Activated T-cell treated with anti-CD3 and anti-CD28 coated beads for 4 hours (primary cell): ENCODE data around the gene CKAP4.

Experiments
- DNase-seq: peaks from one replicate; pipeline ENCODE4 v3.0.0-alpha.2; 2020

Gene CKAP4

DNA sequence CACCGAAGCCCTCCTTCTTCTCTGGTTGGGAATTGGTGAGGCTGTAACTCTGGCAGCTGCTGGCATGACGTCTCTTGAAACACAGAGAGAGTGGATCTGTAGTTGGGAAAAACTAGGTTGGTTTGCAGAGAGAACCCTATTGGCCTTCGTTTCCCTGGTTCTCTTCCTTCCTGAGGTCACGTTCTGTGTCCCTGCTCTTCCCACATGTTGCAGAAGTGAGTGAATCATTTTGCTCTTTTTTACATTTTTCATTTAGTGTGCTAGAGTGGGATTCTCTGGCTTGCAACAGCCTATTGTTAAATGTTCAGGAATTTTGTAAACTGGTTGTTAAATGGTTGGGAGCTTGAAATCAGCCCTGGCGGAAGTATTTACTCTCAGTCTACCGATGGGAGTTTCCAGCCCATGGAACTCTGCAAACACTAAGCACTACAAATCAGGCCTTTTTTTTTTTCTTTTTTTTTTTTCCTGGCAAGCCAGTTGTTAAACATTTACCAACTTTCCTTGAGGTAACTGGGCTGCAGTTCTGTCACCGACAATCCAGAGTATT, 26.8 kb upstream of the CKAP4 start:
- no peak for DNase-seq

DNA sequence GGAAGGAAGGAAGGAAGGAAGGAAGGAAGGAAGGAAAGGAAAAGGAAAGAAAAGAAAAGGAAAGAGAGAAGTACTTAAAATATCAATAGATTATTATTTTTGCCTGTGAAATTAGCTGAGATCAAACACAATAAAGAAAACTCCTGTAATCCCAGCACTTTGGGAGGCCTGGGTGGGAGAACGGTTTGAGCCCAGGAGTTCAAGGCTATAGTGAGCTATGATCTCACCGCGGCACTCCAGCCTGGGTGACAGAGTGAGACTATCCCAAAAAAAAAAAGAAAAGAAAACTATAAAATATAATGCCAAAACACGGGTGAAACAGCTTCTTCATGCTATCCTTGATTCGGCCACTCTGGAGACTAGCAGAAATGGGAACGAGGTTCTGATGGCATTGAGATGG, 26.2 kb upstream of the CKAP4 start:
- no peak for DNase-seq

DNA sequence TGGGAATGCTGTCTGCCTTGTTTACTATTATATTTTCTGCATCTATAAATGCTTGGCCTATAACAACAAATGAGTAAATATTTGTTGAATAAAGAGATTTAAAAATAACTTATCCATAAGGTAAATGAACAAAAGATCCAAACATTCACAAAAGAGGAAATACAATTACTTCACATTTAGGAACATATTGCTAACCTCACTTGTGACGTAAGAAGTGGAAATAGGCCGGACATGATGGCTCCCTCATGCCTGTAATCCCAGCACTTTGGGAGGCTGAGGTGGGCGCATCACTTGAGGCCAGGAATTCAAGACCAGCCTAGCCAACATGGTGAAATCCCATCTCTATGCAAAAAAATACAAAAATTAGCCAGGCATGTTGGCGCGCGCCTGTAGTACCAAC, 25.7 kb upstream of the CKAP4 start:
- no peak for DNase-seq

GRCh38 chr12:106271575-106272505, 24.0 kb upstream of the CKAP4 start:
- DNase-seq = no peak

DNA sequence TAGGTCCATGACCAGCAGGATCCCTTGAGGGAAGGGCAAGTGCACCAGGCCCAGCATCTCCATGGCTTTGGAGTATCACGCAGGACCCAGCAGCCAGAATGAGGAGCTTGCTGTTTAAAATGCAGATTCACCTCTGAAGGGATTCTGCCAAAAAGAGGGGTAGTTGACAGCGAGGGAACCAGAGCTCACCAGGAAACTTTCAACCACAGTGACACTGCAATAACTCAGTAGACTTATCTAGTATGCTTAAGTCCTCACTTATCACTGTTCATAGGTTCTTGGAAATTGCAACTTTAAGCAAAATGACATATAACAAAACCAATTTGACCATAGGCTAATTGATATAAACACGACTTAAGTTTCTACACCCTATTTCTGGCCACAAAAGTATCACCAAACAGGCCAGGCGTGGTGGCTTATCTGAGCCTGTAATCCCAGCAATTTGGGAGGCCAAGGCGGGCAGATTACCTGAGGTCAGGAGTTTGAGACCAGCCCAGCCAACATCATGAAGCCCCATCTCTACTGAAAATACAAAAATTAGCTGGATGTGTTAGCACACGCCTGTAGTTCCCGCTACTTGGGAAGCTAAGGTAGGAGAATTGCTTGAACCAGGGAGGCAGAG, 21.4 kb upstream of the CKAP4 start:
- DNase-seq = no peak

GRCh38 chr12:106267535-106267934, 19.7 kb upstream of the CKAP4 start:
- DNase-seq = no peak

DNA sequence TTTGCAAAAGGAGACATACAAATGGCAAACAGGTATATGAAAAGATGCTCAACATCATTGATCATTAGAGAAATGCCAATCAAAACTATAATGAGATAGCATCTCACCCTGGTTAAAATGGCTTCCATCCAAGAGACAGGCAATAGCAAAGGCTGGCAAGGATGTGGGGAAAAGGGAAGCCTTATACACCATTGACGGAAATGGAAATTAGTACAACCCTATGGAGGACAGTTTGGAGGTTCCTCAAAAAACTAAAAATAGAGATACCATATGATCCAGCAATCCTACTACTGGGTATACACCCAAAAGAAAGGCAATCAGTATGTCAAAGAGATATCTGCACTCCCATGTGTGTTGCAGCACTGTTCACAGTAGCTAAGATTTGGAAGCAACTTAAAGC, 17.3 kb upstream of the CKAP4 start:
- DNase-seq = no peak

DNA sequence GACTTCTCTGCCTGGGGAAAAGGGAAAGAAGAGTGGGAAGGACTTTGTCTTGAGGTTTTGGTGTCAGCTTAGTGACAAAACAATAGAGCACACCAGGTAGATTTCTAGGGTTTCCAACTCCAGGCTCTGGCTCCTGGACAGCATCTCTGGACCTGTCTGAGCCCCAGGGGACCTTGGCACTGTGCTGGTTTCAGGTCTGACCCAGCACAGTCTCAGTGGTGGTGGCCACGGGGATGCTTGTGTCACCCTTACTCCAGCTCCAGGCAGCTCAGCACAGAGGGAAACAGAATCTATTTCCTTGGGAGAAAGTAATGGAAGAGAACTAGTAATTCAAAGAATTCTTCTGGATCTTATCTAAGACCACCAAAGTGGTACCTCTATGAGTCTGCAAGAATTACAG, 11.1 kb upstream of the CKAP4 start:
- DNase-seq = no peak

GRCh38 chr12:106258226-106258625, 10.4 kb upstream of the CKAP4 start:
- no peak for DNase-seq

- no peak for DNase-seq
Measured at GRCh38 chr12:106256524-106256923, 8.7 kb upstream of the CKAP4 start.

DNA sequence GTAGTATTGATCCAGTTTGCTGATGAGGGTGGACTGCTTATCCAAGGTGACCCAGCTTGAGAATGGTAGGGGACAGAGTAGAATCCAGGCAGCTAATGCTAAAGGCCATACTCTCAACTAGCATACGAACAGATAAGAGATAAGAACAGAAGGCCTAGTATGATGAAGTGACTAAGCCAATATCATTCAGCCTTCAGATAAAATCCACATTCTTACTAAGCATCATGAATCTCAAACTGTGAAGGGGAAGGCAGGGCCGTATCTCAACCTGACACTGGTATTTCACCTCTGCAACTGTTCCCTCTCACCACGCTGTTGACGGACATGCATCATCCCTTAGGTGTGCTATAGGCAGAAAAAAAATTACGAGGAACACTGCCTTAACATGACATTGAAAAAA, 8.1 kb upstream of the CKAP4 start:
- no peak for DNase-seq

DNA sequence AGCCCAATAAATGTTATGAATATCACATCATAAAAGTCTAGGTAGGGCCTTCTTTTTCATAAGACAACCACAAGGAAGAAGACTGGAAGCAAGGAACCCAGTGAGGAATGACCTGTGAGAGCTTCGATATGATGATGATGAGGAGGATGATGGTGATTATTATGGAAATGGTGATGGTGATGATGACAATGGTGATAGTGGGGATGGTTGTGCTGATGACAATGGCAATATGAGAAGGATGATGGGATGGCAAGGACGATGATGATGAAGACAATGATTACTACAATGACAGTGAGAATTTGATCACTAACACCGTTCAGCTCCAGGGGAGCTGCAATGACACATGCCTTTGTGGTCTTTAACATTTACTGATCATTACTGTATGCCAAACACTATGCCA, 7.7 kb upstream of the CKAP4 start:
- DNase-seq = no peak

DNA sequence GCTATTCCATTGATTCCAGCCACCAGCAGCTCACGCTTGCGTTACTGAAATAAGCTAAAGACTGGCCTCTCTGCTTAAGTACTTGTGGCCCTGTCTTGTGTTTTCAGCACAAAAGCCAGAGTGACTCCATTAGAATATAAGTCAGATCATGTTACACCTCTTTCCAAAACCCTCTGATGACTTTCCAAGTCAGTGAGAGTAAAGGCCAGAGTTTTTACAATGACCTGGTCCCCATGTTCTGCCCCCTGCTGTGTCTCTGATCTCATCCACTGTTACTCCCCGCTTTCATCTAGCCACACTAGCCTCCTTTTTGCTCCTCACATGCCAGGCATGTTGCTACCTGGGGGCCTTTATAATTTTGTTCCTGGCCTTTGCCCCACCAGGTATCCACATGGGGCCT, 6.9 kb upstream of the CKAP4 start:
- no peak for DNase-seq

GRCh38 chr12:106251631-106252455, 4.0 kb upstream of the CKAP4 start:
- no peak for DNase-seq

- DNase-seq = no peak
Measured at GRCh38 chr12:106249411-106250135, 1.8 kb upstream of the CKAP4 start.

- peak; percentile 19 for DNase-seq
Measured at GRCh38 chr12:106248846-106249371, 1.1 kb upstream of the CKAP4 start.

DNA sequence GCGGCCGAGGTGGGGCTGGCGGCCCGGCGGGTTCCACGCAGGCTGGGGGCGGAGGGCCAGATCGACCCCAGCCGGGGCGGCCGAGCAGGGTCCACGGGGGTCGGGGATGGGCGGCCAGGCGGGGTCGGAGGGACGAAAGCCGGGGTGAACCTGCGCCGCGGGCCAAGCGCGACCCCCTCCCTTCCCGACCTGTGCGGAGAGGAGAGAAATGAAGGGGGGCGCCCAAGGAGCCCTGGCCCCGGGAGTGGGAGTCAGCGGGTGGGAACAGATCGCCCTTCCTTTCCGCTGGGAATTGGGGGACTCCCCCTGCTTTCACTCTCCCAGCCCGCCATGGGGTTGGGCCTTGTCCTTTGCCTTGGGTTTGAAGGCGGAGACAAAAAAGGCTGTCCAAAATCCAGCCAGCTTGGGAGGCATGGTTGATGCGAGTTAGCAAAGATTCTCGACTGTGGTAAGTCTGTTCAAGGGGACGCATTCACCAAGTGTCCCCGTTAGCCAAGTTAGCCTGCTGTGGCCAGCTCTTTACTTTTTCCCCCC, 559 bp upstream of the CKAP4 start:
- DNase-seq = peak; percentile 16

GRCh38 chr12:106246891-106247673, 738 bp downstream of the CKAP4 start:
- DNase-seq = peak; percentile 41

- no peak for DNase-seq
Measured at GRCh38 chr12:106245767-106246166, 2.1 kb downstream of the CKAP4 start.

DNA sequence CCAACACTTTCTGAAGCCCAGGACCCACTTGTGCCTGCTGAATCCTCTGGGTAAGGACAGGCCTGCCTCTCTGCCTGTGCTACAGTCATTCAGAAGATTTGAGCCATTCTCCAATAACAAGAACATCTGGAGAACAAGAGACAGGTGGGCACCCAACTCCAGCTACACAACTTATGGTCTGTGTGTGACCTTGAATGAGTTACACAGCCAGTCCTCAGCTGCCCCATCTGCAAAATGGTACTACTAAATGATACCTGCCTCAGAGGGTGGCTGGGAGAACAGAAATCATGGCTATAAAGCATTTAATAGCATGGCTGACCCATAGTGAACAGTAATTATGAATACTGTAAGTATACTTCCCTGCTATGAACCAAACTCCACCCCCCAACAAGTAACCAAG, 4.2 kb downstream of the CKAP4 start:
- DNase-seq = no peak

DNA sequence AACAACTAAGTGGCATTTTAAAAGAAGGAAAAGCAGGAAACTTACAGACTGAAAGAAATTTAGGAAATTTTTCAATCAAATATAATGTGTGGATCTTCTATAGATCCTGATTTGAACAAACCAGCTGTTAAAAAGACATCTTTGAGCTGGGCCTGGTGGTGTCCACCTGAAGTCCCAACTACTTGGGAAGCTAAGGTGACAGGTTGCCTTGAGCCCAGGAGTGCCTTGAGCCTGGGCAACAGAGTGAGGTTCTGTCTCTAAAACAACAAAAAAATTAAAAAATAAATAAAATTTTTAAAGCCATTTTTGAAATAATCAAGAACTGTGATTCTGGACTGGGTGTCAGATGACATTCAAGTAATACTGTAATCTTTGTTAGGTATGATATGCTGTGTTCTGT, 7.0 kb downstream of the CKAP4 start:
- DNase-seq = no peak
